HG02943 (cell line): ENCODE data around the gene PLN.

Experiments
- ATAC-seq: cut with Tn5 transposase; IDR thresholded peaks from one replicate; pipeline ENCODE4 v1.9.1; 2021; ENCODE audit warnings: mild to moderate bottlenecking, low read depth, moderate library complexity; ENCODE audit not compliant: unreplicated experiment

PLN gene

DNA sequence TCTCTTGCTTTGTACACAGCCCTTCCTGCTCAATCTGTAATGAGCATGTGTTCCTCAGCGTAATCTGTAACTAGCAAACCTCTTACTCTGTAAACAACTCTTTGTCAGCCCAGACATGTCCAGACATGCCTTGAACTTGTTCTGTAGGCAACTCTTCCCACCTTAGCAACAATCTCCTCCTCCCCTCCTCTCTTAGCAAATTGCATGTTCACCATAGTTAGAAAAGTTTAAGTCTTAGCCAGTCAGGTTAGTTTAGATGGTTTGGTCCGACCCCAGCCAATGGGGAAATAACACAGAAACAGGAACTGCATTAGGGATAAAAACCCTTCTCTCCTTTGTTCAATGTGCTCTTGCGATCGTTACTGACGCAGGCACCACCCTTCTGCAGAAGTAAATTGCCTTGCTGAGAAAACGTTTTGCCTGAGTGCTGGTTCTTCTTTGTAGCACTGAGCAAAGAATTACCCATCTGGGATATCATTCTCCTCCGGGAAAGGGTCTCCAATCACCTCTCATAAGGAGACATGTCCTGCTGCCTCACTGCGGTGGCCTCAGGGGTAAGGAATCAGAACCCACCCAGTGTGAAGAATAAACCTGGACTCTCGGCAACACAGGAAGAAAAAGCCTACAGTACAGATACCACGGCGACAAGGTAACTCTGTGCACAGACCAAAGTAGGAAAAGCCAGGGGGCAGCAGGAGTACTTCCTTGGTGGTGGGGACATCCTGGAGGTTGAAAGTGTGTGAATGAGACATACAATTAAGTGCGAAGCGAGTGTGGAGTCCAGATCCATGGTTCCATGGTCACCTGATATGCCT lies 26.2 kb downstream of the PLN start:
- no peak for ATAC-seq

- ATAC-seq, result no peak
Measured at GRCh38 chr6:118577972-118578371, 29.9 kb downstream of the PLN start.

DNA sequence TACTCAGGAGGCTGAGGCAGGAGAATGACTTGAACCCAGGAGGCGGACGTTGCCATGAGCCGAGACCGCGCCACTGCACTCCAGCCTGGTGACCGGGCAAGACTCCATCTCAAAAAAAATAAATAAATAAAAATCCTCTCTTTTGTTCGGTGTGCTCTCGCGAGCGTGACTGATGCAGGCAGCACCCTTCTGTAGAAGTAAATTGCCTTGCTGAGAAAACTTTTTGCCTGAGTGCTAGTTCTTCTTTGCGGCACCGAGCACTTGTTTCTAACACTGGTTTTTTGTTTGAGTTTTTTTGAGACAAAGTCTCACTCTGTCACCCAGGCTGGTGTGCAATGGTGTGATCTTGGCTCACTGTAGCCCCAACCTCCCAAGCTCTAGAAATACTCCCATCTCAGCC lies 30.5 kb downstream of the PLN start:
- ATAC-seq, result no peak

DNA sequence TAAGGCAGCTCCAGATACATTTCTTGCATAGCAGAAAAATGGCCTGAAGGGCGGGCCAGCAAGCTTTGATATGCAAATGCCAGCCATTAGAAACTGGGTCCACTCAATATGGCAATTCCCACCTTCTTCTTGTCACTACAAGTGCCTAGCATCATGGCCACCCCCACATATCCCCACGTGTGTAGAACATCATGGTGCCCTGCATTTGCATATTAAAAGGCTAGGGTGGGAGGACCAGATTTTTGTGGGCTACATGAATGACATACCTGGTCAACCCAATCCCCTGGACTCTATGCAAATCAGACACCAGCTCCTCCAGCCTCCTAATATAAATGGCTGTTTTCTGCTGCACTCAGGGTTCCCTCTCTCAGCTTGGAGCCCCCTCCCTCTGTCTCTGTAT lies 31.7 kb downstream of the PLN start:
- no peak for ATAC-seq

GRCh38 chr6:118580585-118581419 lies 32.7 kb downstream of the PLN start:
- ATAC-seq, result no peak

DNA sequence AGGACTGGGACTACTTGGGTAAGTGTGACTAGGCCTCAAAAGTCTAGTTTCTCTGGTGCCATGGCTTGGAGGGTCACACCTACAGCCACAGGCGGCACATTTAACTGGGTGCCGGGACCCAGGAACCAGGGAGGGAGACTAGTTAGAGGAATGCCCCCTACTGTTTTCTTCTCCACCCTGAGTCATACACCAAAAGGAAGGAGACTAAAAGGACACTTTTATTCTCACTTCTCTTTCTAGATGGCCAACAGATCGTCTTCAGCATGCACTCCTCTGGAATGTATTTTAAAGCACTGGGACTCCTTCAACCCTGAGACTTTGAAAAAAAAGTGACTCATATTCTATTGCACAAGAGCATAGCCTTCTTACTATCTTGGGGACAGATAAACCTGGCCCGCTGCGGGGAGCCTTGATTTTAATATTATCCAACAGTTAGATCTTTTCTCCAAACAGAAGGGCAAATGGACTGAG lies 33.4 kb downstream of the PLN start:
- no peak for ATAC-seq

DNA sequence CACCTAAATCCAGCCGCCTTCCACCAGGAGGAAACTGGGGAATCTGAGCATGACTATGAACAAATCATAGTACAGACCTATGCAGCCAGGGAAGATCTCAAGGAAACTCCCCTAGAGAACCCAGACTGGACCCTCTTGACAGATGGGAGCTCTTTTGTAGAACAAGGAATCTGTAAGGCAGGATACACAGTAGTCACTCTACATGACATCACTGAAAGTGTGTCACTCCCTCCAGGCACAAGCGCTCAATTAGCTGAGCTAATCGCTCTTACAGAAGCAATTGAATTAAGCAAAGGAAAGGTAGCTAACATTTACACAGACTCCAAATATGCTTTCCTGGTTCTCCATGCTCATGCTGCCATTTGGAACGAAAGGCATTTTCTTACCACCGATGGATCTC lies 36.8 kb downstream of the PLN start:
- ATAC-seq, result no peak

- ATAC-seq, result no peak
Measured at GRCh38 chr6:118586746-118587485, 38.8 kb downstream of the PLN start.

- no peak for ATAC-seq
Measured at GRCh38 chr6:118588626-118589025, 40.5 kb downstream of the PLN start.

GRCh38 chr6:118589186-118589585 lies 41.1 kb downstream of the PLN start:
- no peak for ATAC-seq

DNA sequence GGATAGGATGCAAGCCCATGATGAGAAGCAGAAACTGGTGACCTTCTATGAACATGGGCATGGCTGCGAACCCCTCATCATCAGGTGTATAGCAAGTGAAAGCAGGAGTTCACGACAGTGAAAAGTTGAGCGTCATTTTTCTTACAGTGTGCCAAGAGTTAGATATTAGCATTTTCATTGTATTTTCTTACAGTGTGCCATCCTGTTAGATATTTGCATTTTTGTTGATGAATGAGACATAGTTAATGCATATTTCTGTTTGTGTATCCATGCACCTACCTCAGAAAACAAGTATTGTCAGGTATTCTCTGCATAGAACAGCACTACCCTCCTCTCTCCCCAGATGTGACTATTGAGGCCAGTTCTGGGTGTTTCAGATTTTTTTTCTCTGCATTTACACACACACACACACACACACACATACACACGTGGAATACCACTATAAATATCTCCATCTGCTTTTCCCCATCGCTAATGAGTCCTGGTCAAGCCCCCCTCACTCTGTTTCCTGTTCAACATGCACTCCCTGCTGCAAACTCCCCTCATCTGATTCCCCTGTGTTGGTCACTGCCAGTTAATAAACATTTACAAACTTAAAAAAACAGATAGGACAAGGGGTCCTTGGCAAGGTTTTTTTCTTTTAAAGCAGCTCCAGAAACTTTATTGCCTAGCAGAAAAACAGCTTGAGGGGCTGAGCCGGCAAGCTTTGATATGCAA lies 41.7 kb downstream of the PLN start:
- ATAC-seq, result no peak

DNA sequence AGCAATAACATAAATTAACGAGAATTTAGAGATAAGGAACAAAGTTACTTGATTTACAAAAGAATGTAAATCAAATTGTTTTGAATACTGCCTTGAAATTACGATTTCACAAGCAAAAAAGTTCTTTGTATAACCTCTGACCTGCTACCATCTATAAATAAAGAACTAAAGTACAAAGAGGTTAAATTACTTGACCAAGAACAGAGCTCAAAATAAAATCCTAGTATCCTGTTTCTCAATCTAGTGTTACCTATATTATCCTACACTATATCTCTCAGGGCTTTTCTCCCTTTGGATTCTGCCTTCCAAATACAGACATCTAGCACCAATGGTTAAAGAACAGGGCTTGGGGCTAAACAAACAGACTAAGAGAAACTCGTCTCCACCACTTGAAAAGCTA lies 43.8 kb downstream of the PLN start:
- ATAC-seq, result no peak

DNA sequence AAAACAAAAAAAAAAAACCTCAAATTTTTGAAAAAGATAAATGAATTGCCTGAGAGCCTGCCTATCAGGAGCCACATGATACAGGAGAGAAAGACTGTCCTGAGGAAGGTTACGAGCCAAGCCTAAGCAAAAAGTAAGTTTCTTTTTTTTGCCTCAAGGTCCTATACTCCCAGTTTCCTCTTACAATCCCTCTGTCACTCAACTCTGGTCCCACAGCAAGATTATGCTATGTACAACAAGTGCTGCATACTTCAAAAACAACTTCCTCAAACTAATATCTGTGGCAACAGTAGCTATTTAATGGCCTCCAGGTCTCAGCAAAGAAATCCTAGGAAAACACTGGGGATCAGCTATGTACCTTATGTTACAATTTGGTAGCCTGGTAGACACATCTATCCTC lies 46.8 kb downstream of the PLN start:
- no peak for ATAC-seq

GRCh38 chr6:118596774-118597320 lies 48.8 kb downstream of the PLN start:
- ATAC-seq, result no peak

- no peak for ATAC-seq
Measured at GRCh38 chr6:118597636-118598035, 49.5 kb downstream of the PLN start.

DNA sequence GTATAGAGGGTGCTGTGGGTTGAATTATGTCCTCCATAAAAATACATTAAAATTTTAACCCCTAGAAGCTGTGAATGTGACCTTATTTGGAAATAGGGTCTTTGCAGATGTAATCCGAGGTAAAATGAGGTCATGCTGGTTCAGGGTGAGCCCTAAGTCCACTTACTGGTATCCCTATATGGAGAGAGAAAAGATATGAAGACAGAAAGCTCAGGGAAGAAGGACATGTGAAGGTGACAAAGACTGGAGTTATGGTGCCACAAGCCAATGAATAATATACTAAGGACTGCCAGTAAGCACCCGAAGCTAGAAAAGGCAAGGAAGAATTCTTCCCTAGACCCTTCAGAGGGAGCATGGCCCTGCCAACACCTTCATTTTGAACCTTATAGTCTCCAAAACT lies 50.2 kb downstream of the PLN start:
- ATAC-seq, result no peak

DNA sequence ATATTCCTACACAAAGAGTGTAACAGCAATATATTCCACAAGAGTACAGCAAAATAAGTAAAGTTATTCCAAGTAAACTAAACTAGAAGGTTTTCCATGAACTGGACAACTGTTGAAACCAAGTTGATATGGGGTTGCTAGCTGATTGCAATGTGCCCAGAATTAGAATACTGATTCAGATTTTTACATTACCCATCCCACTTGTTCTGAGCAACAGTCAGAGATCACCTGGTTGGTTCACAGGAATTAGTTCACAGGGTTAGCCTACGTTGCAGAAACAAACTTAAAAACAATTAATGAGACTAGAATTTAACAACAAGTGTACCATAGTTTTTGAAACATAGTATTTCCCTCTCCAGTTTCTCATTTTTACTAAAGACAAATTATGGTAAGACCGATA lies 54.2 kb downstream of the PLN start:
- no peak for ATAC-seq

GRCh38 chr6:118603372-118603771 lies 55.3 kb downstream of the PLN start:
- no peak for ATAC-seq

DNA sequence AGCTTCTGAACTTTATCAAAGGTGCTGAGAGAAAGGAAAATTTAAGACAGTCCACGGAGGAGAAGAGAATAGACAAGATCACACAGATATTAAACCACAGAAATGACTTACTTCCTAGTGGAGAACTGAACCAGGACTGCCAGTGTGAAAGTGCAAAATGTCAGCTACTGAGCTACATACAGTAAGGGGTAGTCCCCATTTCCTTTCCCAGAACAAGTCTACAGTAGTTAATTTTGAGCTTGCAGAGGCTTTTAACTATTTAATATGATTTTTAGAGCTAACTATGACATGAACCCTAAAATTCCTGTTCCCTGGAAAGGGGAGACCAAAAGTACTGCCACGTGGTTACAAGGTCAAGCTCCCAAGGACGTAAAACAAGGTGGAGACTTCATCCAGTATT lies 58.2 kb downstream of the PLN start:
- ATAC-seq, result no peak

DNA sequence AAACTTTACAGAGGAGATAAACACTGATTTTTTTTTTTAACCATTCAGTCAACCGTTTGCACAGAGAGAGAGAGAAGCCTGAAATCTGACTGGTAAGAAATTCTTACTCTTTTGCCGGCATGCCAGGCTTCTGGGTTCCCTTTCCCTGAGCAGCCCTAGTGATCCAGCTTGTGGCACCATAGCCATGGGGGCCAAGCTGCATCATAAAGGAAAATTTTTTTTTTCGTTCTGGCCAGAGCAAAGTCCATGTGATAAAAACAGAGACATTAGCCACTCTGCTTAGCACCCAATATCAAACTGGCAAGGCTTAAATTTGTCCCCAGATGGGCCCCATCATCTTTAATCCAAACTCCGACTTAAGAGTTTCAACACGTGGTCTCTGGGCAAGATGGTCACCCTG lies 58.8 kb downstream of the PLN start:
- no peak for ATAC-seq
